Nephron progenitor cell (in vitro differentiated cells): ENCODE data around the gene TM9SF2.
A peak's percentile ranks its signal among the peaks of the same experiment; 100 is the strongest.

Experiments used
- DNase-seq: peaks from one replicate; pipeline ENCODE4 v3.0.0; 2021
- H3K27ac Mint-ChIP-seq: 2 replicates; pipeline ENCODE4 v1.8.0; 2021; ENCODE audit warnings: mild to moderate bottlenecking, moderate library complexity, mixed read lengths
- H3K27me3 Mint-ChIP-seq: 2 replicates; pipeline ENCODE4 v1.8.0; 2021; ENCODE audit warnings: mild to moderate bottlenecking, low read depth, mixed read lengths; ENCODE audit not compliant: poor library complexity
- H3K36me3 Mint-ChIP-seq: 2 replicates; pipeline ENCODE4 v1.8.0; 2021; ENCODE audit warnings: low read depth, mixed read lengths
- H3K4me1 Mint-ChIP-seq: 2 replicates; pipeline ENCODE4 v1.8.0; 2021; ENCODE audit warnings: mixed read lengths
- H3K4me3 Mint-ChIP-seq: 2 replicates; pipeline ENCODE4 v1.8.0; 2021; ENCODE audit warnings: mild to moderate bottlenecking, moderate library complexity, mixed read lengths
- H3K9me3 Mint-ChIP-seq: 2 replicates; pipeline ENCODE4 v1.8.0; 2021; ENCODE audit warnings: mild to moderate bottlenecking, moderate library complexity, mixed read lengths
- TF ChIP-seq, protein P1 (sequence below): fragments of 200-600 bp; sonication (generic); IDR thresholded peaks from 2 replicates; pipeline ENCODE4 v1.5.0; 2021; ENCODE audit warnings: antibody characterized with exemption

The TM9SF2 gene

DNA sequence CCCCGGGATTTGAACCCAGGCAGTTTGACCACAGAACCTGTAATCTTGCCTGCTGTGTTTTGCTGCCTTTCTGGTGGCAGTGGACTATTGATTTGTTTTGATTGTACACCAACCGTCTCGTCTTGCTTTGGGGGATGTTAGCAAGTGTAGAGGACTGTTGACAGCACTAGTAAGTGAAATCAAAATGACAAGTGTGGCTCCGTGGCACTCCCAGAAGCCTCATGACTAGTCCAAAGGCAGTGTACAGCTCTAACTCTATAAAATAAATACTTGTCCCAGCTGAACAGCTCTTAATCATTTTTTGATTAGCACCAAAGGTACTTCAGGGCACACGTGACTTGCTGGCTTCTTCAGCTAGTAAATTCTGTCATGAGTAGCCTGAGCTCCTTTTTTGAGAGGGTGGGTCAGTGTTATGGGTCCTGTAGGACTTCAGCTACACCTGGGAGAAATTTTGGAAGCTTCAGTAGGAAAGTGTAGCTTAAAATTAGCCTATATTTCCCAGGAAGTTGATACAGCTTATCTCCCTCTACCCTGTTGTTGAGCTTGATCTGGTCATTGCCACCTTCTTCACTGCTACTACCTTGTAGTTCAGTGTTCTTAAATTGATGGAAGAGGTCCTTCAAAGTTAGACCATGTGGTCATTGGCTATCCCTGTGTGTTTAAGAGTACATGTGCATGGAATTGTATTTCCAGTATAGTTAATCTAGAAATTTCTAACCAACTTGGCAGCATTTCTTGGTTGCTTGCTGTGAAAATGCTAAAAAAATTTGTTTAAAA is 15.1 kb downstream of the TM9SF2 start:
- peaks cover under 1% of the 10 kb centered on the region for H3K9me3 Mint-ChIP-seq
- DNase-seq = no peak
- TF ChIP-seq, protein P1, sequence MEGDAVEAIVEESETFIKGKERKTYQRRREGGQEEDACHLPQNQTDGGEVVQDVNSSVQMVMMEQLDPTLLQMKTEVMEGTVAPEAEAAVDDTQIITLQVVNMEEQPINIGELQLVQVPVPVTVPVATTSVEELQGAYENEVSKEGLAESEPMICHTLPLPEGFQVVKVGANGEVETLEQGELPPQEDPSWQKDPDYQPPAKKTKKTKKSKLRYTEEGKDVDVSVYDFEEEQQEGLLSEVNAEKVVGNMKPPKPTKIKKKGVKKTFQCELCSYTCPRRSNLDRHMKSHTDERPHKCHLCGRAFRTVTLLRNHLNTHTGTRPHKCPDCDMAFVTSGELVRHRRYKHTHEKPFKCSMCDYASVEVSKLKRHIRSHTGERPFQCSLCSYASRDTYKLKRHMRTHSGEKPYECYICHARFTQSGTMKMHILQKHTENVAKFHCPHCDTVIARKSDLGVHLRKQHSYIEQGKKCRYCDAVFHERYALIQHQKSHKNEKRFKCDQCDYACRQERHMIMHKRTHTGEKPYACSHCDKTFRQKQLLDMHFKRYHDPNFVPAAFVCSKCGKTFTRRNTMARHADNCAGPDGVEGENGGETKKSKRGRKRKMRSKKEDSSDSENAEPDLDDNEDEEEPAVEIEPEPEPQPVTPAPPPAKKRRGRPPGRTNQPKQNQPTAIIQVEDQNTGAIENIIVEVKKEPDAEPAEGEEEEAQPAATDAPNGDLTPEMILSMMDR = no peak
- peak overlapping the region; percentile 66 for H3K27ac Mint-ChIP-seq
- no peaks in the 10 kb centered on the region for H3K27me3 Mint-ChIP-seq
- H3K36me3 Mint-ChIP-seq = peaks cover 17% of the 10 kb centered on the region
- no peak overlapping the region for H3K4me3 Mint-ChIP-seq
- no peaks in the 10 kb centered on the region for H3K4me1 Mint-ChIP-seq

DNA sequence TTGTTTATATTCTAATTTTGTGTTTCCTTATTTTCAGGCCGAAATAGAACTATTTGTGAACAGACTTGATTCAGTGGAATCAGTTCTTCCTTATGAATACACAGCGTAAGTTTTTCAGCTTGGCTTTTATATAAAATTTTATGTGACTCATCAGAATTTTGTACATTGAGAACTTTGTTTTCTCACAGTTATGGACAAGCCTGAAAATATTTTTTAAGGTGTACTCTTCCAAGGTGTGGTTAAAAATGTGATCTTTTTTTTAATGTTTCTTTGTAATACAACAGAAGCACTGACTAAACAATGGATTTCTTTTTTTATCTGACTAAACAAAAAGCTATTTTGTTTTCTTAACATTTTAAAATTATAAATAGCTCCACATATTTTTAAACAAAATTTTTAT is 16.3 kb downstream of the TM9SF2 start:
- Mint-ChIP-seq H3K4me3 (no peak overlapping the region), H3K36me3 (peaks cover 27% of the 10 kb centered on the region), H3K27me3 (no peaks in the 10 kb centered on the region), H3K27ac (no peak overlapping the region), H3K4me1 (no peaks in the 10 kb centered on the region), H3K9me3 (no peaks in the 10 kb centered on the region)
- no peak for DNase-seq
- TF ChIP-seq, protein P1 = no peak

DNA sequence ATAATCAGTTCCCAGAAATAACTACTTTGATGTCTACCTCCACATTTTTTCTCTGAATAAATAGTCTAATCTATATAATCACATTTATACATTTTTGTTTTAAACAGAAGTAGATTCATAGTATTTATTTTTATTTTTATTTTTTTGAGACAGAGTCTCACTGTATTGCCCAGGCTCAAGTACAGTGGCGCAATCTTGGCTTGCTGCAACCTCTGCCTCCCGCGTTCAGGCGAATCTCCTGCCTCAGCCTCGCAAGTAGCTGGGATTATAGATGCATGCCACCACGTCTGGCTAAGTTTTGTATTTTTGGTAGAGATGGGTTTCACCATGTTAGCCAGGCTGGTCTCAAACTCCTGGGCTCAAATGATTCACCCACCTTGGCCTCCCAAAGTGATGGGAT is 16.7 kb downstream of the TM9SF2 start:
- no peaks in the 10 kb centered on the region for H3K27me3 Mint-ChIP-seq
- no peaks in the 10 kb centered on the region for H3K4me1 Mint-ChIP-seq
- no peaks in the 10 kb centered on the region for H3K9me3 Mint-ChIP-seq
- TF ChIP-seq, protein P1 = no peak
- H3K36me3 Mint-ChIP-seq = peaks cover 29% of the 10 kb centered on the region
- H3K4me3 Mint-ChIP-seq = no peak overlapping the region
- no peak overlapping the region for H3K27ac Mint-ChIP-seq
- no peak for DNase-seq

DNA sequence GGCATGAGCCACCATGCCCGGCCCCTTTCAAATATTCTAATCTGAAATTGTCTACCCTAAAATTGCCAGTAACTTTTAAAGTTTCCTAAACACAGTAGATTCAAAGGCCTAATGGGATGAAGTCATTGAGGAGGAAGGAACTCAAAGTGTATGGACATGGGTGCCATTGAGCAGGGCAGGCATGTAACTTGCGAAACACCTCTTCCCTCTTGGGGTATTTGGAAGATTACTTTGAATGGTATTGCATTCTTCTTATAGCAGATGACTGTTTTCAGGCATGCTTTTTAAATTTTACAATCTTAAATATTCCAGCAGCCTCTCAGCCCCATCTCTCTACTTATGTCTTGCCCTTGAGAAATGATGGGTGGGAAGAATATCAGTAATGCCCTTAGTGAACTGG is 21.0 kb downstream of the TM9SF2 start:
- Mint-ChIP-seq H3K4me3 (no peak overlapping the region), H3K27ac (no peak overlapping the region), H3K4me1 (peaks cover 27% of the 10 kb centered on the region), H3K36me3 (peaks cover 69% of the 10 kb centered on the region), H3K27me3 (no peaks in the 10 kb centered on the region), H3K9me3 (no peaks in the 10 kb centered on the region)
- TF ChIP-seq, protein P1 = no peak
- DNase-seq = no peak

DNA sequence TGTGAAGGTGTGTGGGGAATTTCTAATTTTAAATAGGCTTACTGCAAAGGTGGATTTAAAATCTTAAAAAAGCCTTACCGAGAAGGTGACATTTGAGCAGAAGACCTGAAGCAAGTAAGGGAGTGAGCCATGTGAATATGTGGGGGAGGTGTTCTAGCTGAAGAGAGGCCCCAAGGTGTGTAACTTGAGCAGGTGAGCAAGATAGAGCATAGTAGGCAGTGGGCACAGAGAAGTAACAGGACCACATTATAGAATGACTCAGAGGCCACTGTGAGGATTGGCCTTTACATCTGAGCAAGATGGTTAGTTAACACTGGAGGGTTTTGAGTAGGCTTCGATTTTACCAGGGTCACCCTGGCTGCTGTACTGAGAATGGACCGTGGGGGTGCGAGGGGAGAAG is 22.6 kb downstream of the TM9SF2 start:
- Mint-ChIP-seq H3K27me3 (no peaks in the 10 kb centered on the region), H3K27ac (peak overlapping the region; percentile 19), H3K9me3 (no peaks in the 10 kb centered on the region), H3K4me1 (peaks cover 27% of the 10 kb centered on the region), H3K4me3 (no peak overlapping the region), H3K36me3 (peaks cover 65% of the 10 kb centered on the region)
- TF ChIP-seq, protein P1 = no peak
- DNase-seq = no peak

DNA sequence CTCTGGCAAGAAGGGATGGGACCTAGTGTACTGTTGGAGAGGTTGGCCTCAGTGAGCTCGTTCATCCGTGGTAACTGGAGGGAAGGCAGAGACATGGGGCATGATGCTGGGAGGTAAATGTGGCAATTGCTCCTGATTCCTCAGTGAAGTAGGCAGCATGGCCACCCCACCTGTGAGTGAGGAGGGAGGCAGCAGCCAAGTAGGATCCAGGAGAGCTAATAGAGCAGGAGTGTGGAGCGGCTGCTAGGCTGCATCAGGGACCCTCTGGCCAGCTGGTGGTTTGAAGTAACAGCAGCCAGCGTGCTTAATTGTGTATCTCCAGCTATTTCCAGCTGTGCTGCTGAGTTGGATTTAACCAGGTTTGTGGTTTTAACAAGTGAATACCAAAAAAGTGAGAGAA is 24.7 kb downstream of the TM9SF2 start:
- Mint-ChIP-seq H3K27ac (peak overlapping the region; percentile 91), H3K27me3 (no peaks in the 10 kb centered on the region), H3K36me3 (peaks cover 73% of the 10 kb centered on the region), H3K9me3 (no peaks in the 10 kb centered on the region), H3K4me1 (peaks cover 27% of the 10 kb centered on the region), H3K4me3 (no peak overlapping the region)
- no peak for DNase-seq
- TF ChIP-seq, protein P1 = no peak
